SK-N-SH (cell line): Measurements from ENCODE around the gene XAGE5.

Experiments used
- CTCF ChIP-seq: fragments of 200-600 bp; sonication (generic); IDR thresholded peaks from 2 replicates; pipeline ENCODE4 v1.6.1; 2017; ENCODE audit warnings: antibody characterized with exemption, mild to moderate bottlenecking, moderate library complexity
- EP300 ChIP-seq, 2 experiments: IDR thresholded peaks; 2 replicates each; pipeline versions ENCODE4 v1.4.0 to v1.6.1; 2012; ENCODE audit warnings: borderline replicate concordance in 1 of 2, low read depth in 1 of 2, low read length in 1 of 2
- GABPA ChIP-seq: IDR thresholded peaks from 2 replicates; pipeline ENCODE4 v1.4.0; 2012; ENCODE audit warnings: low read depth, mild to moderate bottlenecking
- MAX ChIP-seq: IDR thresholded peaks from 2 replicates; pipeline ENCODE4 v1.4.0; 2012; ENCODE audit warnings: low read depth
- NFIC ChIP-seq: IDR thresholded peaks from 2 replicates; pipeline ENCODE4 v1.4.0; 2012; ENCODE audit warnings: borderline replicate concordance
- PBX3 ChIP-seq: IDR thresholded peaks from 2 replicates; pipeline ENCODE4; 2012
- POLR2AphosphoS5 ChIP-seq: IDR thresholded peaks from 2 replicates; pipeline ENCODE4 v1.6.1; 2012; ENCODE audit warnings: low read depth, low read length
- YY1 ChIP-seq: IDR thresholded peaks from 2 replicates; pipeline ENCODE4 v1.4.0; 2012; ENCODE audit warnings: low read depth, mild to moderate bottlenecking

GRCh38 chrX:52811065-52811625, at the start of gene XAGE5:
- TF ChIP-seq YY1, result no peak
- TF ChIP-seq CTCF, result no peak
- no peak for TF ChIP-seq MAX
- TF ChIP-seq EP300 (IDR thresholded peaks at IDR 0.05; ENCODE audit: borderline replicate concordance in 1 of 2, low read depth in 1 of 2, low read length in 1 of 2), result no peak
- no peak for TF ChIP-seq POLR2AphosphoS5
- no peak for TF ChIP-seq PBX3
- no peak for TF ChIP-seq GABPA
- TF ChIP-seq NFIC, result no peak
